Measurements from ENCODE around the gene STUB1.
"Not testable (repeated sequence)": the region's sequence is repeated elsewhere in the genome, so short reads cannot be mapped to it uniquely, and the experiment has no call there.

STUB1 gene

DNA sequence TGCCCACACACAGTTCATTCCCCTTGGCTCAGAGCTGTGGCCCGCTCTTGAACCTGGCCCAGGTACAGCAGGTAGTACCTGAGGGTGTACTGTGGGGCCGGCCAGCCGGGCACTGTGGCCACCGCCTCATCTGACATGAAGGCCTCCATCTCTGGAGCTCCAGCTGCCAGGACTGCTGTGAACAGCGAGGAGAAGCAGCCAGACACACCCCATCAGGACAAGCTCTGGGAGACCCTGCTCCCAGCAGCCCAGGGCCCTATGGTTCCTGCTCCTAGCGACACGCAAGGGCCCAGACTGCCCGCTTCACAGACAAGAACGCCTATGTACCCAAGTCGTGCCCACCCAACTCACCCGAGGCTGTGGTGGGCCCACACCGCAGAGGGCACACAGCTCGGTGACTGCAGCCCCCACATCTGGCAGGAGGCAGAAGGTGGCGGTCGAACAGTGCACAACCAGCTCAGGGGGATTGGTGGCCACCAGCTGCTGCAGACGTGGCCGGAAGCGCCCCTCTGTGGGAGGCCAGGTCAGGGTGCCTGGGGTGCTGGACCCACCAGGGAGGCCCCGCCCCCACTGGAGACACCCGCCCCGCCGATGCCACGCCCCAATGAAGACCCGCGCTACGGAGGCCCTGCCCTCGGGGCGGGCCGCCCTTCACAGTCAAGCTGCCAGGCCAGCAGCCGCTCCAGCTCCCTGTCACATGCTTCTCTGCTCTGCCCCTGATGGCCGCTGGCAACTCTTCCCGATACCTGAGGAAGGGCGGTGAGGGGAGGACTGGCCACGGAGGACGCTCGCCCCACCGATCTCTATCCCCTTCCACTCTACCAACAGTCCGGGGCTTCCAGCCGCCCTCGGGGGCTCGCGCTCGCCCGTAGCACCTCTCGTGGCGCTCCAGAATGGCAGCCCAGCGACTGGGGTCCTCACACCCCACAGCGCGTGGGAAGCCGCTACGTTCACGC lies 1.1 kb upstream of the STUB1 start:
- DNase-seq (ENCODE audit: low read depth in 2 of 2) = no peak

DNA sequence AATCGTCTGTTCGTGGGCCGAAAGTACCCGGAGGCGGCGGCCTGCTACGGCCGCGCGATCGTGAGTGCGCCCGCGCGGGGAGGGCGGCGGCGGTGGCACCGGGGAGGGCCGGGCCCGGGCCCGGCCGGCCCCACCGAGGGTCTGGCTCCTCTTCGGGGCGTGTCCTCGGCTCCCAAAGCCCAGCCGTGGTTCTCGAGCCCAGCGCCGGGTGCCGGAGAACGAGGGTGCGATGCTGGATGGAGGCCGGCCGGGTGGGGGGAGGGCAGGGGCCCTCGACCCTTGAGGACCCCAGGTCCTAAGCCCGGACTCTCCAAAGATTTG lies 375 bp downstream of the STUB1 start:
- no peak for DNase-seq (ENCODE audit: low read depth in 2 of 2)

DNA sequence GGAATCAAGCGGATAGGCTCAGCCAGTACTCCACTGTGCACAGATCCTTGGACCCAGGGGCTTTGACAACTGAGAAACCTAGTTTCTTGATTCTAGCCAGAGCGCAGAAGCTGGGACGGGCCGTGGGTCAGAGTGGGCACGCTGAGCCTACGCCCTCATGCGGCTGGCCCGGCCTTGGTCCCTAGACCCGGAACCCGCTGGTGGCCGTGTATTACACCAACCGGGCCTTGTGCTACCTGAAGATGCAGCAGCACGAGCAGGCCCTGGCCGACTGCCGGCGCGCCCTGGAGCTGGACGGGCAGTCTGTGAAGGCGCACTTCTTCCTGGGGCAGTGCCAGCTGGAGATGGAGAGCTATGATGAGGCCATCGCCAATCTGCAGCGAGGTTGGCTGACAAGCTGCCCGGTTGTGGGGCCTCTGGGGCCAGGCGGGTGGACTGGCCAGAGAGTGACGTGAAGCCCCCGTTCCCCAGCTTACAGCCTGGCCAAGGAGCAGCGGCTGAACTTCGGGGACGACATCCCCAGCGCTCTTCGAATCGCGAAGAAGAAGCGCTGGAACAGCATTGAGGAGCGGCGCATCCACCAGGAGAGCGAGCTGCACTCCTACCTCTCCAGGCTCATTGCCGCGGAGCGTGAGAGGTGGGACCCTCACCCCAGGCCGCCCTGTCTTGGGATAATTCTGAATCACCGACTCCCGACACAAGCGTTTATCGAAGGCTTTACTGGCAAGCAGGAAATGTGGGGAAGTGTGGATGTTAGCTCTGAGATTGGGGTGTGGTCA lies 946 bp downstream of the STUB1 start:
- DNase-seq (ENCODE audit: low read depth in 2 of 2) = no peak

DNA sequence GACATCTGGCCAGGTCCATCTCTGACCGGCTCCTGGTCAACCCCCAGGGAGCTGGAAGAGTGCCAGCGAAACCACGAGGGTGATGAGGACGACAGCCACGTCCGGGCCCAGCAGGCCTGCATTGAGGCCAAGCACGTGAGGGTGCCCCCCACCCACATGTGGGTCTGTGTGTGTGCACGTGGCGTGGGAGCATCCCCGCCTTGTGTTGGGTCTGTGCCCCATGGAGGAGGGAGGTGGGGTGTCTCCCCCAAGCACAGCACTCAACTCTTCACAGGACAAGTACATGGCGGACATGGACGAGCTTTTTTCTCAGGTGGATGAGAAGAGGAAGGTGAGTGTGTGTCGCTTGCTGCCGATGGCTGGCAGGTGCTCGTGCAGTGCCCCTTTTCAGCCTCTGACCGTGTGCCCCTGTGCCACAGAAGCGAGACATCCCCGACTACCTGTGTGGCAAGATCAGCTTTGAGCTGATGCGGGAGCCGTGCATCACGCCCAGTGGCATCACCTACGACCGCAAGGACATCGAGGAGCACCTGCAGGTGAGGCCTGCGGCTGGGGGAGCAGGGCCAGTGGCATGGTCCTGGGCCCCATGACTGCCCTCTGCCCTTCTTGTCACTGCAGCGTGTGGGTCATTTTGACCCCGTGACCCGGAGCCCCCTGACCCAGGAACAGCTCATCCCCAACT lies 1.7 kb downstream of the STUB1 start:
- DNase-seq (ENCODE audit: low read depth in 2 of 2) = no peak

DNA sequence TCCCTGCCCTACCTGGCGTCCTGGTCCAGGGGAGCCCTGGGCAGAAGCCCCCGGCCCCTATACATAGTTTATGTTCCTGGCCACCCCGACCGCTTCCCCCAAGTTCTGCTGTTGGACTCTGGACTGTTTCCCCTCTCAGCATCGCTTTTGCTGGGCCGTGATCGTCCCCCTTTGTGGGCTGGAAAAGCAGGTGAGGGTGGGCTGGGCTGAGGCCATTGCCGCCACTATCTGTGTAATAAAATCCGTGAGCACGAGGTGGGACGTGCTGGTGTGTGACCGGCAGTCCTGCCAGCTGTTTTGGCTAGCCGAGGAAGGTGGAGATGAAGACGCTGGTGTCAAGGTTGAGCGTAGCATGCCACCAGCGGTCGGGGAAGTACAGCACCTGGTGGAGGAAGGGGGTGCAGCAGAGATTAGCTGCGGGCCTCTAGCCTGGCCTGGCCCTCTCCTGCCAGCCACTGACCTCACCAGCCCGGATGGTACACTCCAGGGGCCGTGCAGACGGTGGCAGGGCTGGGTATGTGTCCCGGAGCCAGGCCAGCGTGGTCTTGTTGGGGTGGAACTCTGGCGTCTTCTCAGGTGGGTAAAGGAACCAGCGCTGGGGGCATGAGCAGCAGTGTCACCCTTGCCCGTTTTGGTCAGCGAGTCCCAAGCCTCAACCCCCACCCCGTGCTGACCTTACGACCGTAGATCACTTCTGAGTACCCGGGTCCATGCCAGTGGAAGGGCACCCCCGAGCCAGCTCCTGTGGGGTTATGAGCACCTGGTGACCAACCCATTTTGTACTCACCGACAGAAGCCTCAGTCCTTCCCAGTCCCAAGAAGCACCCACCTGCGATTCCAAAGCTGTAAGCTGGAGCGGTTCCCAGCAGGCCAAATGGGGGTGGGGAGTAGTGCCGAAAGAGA lies 2.5 kb downstream of the STUB1 start:
- DNase-seq (ENCODE audit: low read depth in 2 of 2) = no peak

DNA sequence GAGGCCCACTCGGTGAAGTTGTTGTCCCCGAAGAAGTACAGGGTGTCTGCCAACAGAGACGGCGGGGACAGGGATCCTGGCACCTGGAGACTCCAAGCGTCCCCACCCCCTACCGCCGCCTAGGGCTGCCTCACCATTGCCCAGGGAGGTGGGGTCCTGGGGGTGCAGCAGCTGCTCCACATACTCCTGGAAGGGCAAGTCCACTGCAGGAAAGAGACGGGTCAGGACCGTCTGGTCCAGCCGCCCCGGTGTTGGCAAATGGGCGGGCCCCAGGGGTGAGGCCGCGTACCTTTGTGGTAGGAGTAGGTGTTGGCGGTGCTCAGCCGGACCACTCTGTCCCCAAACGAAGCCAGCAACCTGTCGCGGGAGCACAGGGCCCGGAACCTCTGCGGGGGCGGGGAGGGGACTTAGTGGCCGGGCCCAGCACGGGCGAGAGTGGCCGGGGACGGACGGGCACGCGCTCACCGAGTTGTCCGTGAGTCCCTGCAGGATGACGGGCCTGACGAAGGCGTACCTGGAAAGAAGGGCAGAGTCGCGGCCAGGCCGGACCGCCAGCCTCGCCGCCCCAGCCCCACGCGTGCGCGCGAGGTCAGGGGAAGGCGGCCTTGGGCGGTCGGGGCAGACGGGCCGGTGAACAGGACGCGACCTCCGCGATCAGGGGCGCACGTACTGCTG lies 3.3 kb downstream of the STUB1 start:
- DNase-seq (ENCODE audit: low read depth in 2 of 2) = no peak

DNA sequence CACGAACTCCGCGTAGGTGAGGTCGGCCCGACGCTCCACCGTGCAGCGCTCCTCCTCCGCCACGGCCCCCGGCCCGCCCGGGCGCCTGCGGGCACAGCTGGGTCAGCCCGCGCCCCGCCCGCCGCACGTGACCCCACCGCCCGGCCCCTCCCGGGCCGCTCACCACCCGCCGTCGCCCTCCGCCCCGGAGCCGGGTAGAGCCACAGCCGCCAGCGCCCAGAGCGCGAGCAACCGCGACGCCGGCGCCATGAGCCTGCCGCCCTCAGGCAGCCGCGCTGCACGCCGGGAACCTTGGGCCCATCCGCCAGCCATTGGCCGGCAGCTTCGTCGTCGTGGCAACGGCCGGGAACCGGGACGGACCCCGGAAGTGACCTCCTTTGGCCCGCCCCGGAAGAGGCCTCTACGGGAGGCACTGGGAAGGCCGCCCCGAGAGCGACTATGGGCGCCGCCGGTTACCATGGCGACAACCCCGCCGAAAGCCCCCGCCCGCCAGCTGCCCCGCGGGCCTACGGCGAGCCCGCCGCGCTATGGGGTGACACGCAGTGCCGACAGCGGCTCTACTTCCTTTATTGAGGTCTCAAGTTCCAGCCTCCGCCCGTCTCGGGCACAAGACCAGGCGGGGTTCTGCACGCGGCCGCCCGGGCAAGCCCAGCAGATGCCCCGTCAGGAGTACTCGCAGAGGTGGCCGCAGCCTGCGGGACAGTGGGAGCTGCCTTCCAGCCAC lies 4.0 kb downstream of the STUB1 start, which contains the start of gene JMJD8:
Gene JMJD8, minus strand, starts transcription at position 264 of the 724 bp plus-strand sequence. Its CDS starts 15 bp downstream, at position 249.
- DNase-seq (ENCODE audit: low read depth in 2 of 2) = peak; percentile 92 to 95

DNA sequence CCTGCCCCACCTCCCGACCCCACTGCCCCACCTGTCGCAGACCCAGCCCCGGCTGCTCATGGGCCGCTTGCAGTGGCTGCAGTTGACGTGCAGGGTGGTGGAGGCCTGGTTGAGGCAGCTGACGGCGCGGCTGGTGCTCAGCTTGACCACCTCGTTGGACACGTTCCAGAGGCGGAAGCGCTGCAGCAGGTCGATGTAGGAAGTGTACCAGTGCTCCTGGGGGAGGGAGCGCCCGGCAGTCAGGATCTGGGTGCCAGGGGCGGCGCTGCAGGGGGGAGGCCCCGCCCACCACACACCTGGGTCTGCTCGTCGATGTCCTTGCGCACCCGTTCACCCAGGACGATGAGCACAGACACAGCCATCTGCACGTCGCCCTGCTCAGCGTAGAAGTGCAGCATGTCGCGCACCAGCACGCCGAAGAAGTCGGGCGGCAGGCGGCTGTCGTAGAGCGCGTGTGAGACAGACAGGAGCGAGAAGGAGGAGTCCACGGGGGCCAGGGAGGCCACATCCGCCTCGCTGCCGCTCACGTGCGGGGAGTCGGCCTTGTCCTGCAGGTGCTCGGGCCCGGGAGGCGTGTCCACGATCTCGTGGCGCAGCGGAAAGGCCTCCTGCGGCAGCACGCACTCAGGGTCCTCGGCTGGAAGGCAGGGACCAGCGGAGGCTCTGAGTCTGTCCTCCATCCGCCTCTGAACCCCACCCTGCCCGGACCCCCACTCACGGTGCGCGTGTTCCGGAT lies 4.9 kb downstream of the STUB1 start:
- no peak for DNase-seq (ENCODE audit: low read depth in 2 of 2)

DNA sequence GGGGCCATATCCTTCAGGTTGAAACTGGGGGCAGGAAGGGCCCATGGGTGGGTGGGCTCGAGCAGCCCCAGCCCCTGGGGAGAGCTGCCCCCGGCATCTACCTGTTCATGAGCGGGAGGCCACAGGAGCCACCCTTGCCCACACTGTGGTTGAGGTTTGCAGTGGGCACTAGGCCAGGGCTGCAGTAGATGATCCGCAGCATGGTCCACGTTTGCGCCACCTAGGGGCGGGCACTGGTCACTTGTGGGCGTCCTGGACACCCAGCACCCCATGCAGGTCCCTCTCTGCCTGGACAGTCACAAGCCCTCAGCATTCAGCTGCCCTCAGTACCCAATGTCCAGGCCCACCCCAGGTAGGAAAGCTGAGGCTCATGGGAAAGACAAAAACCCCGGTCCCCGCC lies 5.8 kb downstream of the STUB1 start:
- DNase-seq (ENCODE audit: low read depth in 2 of 2) = no peak

DNA sequence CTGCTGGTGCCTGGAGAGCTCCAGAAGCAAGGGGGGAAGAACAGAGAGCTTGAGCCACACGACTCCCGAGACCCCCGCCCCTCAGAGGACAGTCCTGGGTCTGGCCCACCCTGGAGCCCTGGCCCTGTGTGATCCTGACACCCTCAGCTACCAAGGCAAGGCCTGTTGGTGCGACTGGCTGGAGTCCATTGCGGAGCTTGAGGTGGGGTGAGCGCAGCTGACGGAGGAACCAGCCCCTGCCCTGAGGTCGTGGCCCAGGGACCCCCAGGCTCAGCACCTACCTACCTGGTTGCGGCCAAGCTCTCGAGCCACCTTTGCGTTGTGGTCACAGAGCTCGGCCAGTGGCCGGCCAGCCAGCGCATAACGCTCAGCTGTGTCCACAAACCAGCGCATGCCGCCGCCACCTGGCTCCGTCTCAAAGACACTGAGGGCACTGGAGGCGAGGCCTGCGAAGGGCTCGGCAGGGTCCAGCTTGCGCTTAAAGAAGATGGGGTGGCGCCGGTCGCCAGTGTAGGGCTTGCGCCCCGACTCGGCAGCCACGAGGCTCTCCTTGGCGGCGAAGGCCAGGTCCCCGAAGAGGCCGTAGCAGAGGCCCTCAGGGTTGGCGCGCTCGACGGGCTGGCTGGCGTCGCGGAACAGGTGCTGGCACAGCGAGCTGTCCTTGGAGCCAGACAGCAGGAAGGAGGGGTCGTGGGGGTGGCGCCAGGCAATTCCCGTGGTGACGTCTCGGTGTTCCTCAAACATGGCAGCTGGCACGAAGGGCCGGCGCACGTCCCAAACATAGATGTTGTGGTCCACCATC lies 6.5 kb downstream of the STUB1 start:
- no peak for DNase-seq (ENCODE audit: low read depth in 2 of 2)

DNA sequence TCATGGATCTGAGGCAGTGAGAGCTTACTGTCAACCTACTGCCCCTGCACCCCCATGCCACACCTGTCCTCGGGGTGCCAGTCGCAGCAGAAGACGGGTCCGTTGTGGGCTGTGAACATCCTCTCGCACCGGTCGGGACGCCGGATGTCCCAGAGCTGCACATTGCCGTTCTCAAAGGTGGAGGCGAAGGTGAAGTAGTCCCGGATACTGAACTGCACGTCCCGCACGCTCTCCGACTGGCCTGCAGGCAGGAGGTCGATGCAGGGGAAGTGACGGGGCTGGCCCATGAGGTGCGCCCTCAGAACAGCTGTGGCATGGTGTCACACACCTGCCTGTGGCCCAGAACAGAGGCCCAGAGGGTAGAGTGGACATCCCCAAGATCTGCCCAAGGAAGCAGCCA lies 7.3 kb downstream of the STUB1 start:
- no peak for DNase-seq (ENCODE audit: low read depth in 2 of 2)

DNA sequence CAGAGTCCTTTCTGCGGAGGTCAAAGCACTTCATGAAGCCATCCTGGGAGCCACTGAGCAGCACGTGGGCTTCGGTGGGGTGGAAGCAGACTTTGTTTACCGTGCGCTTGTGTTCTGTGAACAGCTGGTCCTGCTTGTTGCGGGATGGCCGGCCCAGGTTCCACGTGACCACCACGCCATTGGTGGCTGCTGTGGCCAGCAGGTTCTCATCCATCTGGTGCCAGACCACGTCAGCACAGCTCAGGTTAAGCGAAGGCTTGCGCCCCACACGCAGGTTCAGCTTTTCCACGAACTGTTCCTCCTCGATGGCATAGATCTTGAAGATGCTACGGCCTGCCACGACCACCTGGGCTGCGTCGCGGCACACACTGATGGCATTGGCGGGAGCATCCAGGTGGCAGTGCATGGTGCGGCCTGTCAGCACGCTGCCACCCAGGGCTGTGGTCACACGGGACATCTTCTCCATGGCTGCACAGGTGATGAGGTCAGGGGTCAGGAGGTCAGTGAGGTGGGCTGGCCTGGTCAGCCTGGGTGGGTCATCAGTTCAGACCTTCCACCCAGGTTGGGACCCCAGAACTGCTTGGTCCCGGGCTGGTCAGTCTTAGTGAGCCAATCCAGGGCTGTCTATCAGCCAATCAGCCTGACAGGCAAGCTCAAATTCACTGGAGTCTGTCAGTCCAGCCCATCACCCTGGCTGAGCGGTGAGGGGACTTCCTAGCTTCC lies 9.1 kb downstream of the STUB1 start:
- no peak for DNase-seq (ENCODE audit: low read depth in 2 of 2)

DNA sequence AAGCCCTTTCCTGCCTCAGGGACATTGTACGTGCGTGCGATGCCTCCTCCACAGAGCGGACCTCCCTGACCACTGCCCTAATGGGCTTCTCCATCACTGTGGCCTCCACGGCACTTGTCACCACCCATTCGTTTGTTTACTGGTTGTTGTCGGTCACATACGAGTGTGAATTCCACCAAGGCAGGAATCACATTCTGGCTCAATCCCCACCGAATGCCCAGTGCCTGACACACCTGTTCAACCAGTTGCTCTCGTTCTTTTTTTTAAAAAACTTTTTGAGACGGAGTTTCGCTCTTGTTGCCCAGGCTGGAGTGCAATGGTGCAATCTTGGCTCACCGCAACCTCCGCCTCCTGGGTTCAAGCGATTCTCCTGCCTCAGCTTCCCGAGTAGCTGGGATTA lies 11.0 kb downstream of the STUB1 start:
- not testable (repeated sequence) for DNase-seq (ENCODE audit: low read depth in 2 of 2)

DNA sequence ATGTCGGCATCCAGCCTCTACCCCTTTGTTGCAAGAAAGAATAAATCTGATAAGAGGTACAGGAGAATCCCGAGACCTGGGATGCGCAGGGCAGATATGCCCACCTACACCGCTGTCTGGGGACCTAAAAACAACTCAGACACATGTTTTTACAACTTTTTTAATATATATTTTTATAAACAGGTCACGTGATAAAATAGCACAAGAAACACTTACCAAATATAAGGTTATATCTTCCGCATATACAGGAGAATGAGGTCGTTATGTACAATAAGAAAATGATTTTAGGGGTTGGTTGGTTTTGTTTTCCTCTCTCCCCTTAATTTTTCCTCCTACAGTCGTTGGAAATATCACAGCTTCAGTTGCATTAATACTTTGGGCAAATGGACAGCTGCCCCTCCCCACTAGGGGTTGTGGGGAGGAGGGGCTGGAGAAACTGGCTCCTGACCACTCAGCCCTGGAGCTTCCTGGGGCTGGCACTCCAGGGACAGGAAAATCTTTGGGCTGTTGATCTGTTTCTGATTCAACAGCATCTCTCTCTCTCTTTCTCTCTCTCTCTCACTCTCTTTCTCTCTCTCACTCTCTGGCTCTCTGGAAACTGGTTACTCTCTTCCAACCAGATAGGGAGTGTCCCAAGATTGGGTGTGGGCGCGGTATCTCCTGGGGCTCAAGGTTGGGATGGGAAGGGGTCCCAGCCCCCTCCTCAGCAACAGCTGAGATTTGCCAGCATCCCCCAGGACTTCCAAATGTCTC lies 12.3 kb downstream of the STUB1 start:
- no peak for DNase-seq (ENCODE audit: low read depth in 2 of 2)

DNA sequence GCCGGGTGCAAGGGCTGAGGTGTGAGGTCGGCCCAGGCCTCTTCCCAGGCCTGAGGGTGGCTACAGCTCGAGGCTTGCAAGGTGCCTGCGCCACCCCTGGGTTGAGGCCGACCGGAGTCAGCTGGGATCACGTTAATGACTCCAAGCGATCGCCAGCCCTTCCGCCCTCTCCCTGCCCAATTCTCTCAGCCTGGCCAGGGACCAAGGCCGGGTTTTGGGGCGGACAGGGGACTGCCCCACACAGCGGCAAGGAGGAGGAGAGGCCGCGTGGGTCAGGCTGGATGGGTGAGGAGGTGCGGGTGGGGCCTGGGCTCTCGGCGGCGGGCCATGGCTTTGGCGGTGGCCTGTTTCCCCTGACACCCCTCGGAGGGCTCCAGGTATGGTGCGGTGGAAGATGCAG lies 13.2 kb downstream of the STUB1 start:
- DNase-seq (ENCODE audit: low read depth in 2 of 2) = no peak

DNA sequence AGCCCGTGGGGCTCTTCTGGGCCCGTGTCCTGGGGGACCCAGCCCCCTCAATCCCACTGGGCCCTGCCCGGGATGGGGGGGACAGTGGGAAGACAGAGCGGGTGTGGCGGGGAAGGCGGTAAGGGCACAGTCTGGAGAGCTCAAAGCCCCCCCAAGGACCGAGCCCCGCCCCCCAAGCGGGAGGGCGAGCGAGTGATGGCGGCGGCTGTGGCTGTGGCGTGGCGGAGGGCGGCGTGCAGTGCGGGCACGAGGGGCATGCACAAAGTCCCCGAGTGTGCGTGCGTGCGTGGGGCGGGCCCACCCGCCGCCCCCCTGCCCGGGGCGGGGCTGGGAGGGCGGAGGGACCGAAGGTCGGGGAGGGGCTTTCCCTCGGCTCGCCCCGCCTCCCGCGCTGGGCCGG lies 13.6 kb downstream of the STUB1 start:
- no peak for DNase-seq (ENCODE audit: low read depth in 2 of 2)

DNA sequence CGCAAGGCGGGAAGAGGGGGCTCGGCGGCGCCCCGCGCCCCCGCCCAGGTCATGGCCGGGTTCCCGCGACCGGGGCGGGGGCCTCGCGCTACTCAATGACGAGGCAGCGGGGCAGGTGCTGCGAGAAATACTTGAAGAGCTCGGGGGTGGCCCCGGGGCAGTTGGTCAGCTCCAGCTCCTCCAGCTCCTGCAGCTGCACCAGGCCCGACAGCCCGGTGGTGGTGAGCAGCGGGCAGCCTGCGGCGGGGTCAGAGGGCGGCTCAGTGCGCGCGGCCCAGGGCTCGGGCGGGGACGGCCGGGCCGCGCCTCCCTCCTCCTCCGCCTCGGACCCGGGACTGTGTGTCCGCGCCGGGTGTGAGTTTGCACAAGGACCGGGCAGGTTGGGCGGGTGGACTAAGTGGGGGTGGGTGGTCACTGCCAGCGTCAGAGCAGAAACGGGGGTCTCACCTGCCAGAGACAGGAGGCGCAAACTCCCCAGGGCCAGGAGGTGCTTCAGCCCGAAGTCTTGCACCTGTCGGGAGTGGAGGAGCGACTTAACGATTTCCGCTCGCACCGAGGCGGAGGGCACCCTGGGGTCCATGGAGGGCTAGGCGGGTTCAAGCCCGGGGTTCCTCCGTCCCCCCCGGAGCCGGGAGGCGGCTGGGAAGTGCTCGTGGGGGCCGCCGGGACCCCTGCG lies 14.1 kb downstream of the STUB1 start:
- no peak for DNase-seq (ENCODE audit: low read depth in 2 of 2)

Measured in stimulated activated CD8-positive, alpha-beta memory T cell treated with anti-CD3 and anti-CD28 coated beads, Interleukin-7, amount 100 ng/mL, for 1 hour (primary cell).